Left hindlimb (tissue), 1 donor: ENCODE measurements around the gene GATC.
A peak's percentile ranks its signal among the peaks of the same experiment; 100 is the strongest.

Source experiments
- DNase-seq: peaks from one replicate; pipeline ENCODE4 v3.0.0-alpha.2; 2018

The GATC gene, protein sequence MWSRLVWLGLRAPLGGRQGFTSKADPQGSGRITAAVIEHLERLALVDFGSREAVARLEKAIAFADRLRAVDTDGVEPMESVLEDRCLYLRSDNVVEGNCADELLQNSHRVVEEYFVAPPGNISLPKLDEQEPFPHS

GRCh38 chr12:120445911-120446843 is at the start of gene GATC, which contains the start of gene TRIAP1:
Gene GATC, plus strand, starts transcription at chr12:120446444. Its CDS starts 37 bp downstream, at chr12:120446481.
Gene TRIAP1, minus strand, starts transcription at chr12:120446384. Its CDS starts 12 bp downstream, at chr12:120446372.
- peak; percentile 92 for DNase-seq

DNA sequence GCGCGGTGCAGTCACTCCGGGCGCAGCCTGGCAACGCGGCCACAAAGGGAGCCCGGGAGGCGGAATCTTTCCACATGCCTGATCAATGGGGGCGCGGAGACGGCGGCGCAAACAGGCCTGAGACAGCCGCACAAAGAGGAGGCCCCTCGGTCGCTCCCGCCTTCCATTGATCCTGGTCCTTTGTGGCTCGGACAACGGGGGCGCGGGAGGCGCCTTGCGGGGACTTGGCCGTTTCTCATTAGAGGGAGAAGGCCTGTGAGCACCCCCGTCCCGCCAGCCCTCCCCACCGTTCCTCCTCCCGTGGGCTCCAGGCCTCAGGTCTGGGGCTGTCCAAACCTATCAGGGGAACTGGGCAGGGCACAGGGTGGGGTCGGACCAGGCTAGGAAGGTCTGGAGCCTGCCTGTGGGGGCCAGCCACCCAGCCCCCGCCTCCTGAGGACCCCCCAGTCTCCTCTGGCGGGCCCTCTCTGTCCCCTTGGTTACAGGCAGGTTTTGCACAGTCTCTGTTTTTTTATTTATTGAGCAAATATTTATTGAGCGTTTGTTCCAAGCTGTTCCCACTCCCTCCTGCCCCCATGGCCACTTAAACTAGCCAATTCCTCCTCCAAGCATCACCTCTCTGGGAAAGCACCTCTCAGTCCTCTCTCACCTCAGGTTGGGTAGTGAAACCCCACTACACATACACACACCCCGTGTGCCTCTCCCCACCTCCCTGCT is 48.3 kb upstream of the GATC start:
- DNase-seq: no peak

- DNase-seq: no peak
These were observed 46.7 kb upstream of the GATC start for GRCh38 chr12:120399531-120399930.

DNA sequence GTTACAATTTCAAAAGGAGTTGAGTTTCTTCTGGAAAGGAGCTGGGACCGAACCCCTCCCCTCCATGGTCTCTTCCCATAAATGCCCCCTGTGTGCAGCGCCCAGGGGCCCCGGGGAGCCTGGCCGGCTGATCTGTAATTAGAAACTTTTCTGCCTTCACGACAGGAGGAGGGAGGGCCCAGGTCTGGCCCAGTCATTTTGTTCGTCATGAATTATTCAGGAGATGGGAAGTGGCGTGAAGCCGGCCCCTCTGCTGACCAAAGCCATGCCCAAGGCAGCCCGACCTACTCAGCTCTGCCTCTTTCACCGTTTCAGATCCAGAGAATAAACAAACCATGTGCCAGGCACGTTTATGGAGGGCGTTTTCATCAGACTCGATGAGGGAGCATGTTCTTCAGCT is 44.0 kb upstream of the GATC start:
- DNase-seq: peak; percentile 41

- DNase-seq: no peak
These were observed 42.4 kb upstream of the GATC start for GRCh38 chr12:120403869-120404268.

DNA sequence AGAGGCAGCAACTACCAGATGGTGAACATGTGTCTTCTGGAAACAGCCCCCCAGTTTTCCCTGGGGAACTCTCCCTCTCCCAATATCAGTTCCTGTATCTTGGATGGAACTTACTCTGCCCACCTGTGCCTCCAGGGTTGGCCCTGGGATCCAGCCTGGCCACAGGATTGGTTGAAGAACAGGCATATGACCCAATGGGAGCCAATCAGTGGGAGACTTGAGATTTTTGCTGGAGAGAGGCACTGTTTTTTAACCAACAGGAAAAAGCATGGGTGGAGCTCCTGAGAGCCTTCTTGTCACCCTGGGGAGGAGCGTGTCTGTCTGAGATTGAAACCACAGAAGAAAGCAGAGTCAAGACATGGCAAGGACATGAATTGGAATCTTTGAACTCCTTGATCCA is 42.0 kb upstream of the GATC start:
- DNase-seq: no peak

- DNase-seq: no peak
These were observed 40.2 kb upstream of the GATC start for GRCh38 chr12:120406069-120406468.

DNA sequence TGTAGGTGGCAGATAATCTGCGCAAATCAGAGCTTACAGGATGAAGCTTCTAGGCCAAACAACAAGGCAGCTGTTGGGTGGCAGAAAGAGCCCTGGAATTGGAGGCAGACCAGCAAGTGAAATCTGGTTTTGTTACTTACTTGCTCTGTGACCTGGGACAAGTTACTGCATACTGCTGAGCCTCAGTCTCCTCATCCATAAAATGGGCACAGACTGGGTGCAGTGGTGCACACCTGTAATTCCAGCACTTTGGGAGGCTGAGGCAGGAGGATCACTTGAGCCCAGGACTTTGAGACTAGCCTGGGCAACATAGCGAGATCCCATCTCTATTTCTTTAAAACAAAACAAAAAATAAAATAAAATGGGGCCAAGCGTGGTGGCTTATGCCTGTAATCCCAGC is 39.7 kb upstream of the GATC start:
- no peak for DNase-seq

GRCh38 chr12:120408771-120409170 is 37.5 kb upstream of the GATC start:
- DNase-seq: no peak

DNA sequence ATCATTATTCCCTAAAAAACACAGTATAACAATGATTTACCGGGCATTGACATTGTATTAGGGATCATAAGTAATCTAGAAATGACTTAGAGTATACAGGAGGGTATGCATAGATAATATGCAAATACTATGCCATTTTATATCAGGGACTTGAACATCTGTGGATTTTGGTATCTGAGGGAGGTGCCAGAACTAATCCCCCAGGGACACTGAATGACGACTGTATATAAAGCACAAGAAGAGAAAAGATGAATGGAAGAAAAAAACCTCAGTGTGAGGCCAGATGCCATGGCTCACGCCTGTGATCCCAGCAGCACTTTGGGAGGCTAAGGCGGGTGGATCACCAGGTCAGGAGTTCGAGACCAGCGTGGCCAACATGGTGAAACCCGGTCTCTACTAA is 33.8 kb upstream of the GATC start:
- DNase-seq: no peak

DNA sequence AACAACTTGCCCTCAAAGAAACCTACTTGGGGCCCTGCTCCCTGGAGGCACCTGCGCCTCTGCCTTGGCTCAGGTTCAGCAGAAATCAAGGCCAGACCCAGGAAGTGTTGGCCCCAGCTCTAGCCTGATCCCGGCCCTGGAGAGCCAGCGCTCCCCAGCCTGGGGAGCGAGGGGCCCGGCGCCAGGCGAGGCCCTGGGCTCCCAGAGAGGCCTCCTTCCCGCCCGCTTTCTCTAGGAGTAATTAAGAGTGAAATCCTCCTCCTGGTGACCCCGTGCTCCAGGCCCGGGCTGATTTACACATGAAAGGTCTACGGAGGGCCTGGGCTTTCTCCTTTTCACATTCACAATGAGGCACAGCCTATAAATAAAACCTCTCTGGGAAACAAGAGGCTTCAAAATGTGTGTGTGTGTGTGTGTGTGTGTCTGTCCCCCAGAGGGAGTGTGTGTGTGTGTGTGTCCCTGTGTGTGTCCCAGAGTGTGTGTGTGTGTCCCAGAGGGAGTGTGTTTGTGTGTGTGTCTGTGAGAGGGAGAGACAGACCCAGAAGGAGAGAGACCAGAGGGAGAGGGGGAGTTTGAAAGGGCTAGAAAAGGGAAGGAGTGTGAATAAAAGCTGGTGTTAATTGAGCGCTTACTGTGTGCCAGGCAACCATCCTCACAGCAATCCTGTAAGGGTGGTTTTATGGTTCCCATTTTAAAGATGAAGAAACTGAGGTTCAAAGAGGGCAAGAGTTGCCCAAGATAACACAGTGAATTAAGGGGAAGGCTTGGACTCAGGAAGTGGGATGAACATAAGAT is 32.1 kb upstream of the GATC start:
- no peak for DNase-seq

DNA sequence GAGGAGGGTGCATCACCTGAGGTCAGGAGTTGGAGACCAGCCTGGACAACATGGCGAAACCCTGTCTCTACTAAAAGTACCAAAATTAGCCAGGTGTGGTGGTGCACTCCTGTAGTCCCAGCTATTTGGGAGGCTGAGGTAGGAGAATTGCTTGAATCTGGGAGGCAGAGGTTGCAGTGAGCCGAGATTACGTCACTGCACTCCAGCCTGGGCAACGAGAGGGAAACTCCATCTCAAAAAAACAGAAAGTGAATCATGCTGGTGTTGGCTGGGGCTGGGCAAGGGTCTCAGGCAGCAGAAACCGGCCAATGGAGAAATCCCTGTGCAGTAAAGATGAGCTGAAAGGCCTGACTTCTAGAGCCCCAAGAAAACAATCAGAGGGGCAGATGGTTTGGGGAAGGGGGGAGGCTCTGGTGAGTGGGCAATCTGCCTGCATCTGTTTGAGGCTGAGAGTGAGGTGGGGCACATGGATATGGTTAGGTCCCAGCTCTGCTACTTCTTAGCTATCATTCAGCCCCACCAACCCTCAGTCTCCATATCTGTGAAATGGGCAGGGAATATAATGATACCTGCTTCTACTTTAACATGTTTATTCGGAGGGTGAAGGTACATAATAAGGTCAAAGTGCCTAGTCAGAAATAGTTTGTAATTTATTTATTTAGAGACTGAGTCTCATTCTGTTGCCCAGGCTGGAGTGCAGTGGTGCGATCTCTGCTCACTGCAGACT is 29.6 kb upstream of the GATC start:
- no peak for DNase-seq

GRCh38 chr12:120417917-120418580 is 28.2 kb upstream of the GATC start:
- DNase-seq: no peak

- DNase-seq: no peak
These were observed 24.5 kb upstream of the GATC start for GRCh38 chr12:120421701-120422100.

DNA sequence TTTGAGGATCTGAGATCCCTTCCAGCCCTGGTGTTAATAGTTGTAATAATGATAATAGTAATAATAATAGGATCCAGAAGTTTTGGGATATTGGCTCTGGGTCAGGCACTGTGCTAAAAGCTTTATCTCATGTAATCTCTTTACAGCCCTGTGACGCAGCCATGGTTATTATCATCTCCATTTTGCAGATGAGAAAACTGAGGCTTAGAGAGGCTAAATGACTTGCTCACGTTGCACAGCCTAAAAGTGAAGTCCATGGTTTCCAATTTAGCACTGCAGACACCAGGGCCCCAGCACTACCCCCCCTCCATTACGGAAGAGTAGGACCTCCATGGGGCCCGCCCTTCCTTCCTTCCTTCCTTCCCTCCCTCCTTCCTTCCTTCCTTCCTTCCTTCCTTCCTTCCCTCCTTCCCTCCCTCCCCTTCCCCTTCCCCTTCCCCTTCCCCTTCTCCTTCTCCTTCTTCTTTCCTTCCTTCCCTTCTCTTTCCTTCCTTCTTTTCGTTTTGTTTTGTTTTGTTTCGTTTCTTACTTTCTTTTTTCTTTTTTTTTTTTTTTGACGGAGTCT is 23.3 kb upstream of the GATC start:
- DNase-seq: no peak

- no peak for DNase-seq
These were observed 20.4 kb upstream of the GATC start for GRCh38 chr12:120425797-120426196.

DNA sequence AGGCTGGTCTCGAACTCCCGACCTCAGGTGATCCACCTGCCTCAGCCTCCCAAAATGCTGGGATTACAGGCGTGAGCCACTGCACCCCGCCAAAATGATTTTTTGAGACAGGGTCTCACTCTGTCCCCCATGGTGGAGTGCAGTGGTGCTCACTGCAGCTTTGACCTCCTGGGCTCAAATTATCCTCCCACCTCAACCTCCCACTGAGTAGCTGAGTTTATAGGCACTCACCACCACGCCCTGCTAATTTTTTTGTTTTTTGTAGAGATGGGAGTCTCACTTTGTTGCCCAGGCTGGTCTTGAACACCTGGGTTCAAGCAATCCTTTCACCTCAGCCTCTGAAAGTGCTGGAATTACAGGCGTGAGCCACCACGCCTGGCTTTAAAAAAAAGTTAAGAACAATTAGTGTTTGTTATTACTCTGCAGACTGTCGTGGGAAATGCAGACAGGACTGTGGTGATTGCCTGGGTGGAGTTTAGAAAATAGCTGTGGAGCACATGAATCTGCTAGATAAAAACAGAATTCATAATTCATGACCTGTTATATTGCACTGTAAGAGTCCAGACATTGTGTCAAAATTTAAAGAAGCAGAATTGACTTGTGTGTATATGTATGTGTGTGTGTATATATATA is 17.5 kb upstream of the GATC start:
- no peak for DNase-seq

GRCh38 chr12:120429368-120429767 is 16.9 kb upstream of the GATC start:
- no peak for DNase-seq

- DNase-seq: no peak
These were observed 13.3 kb upstream of the GATC start for GRCh38 chr12:120432772-120433525.
